Right lobe of liver (tissue), 6 donors: ENCODE measurements around the gene FAM228B. TPM values are rescaled to one million over a fixed set of nuclear protein-coding genes. Genes with fewer than 3 reads are reported as not detected.

Experiments used
- ATAC-seq, 4 donors: fragments of 200-7000 bp; cut with Tn5 transposase; one replicate each; pipeline ENCODE4 v1.9.1; 2020; ENCODE audit warnings: mild to moderate bottlenecking in 4 of 4, moderate library complexity in 4 of 4
- DNase-seq, 3 donors: peaks; one replicate each; pipeline ENCODE4 v3.0.0-alpha.2; 2020
- H3K27ac ChIP-seq, 3 donors: fragments of 200-600 bp; one replicate each; pipeline ENCODE4 v1.8.0; 2022
- H3K27me3 ChIP-seq, 2 donors: fragments of 200-600 bp; one replicate each; pipeline ENCODE4 v1.8.0; 2022
- H3K36me3 ChIP-seq, 4 donors: fragments of 200-600 bp; sonication (generic) in 1 of 4; one replicate each; pipeline versions ENCODE4 v1.5.1 to v1.8.0; 2017 to 2022; ENCODE audit warnings: control low read depth in 1 of 4
- H3K4me1 ChIP-seq, 4 donors: fragments of 200-600 bp; sonication (generic) in 1 of 4; one replicate each; pipeline versions ENCODE4 v1.5.1 to v1.8.0; 2017 to 2022; ENCODE audit warnings: control low read depth in 1 of 4
- H3K4me3 ChIP-seq, 3 donors: fragments of 200-600 bp; one replicate each; pipeline ENCODE4 v1.8.0; 2022
- H3K9me3 ChIP-seq, 4 donors: fragments of 200-600 bp; sonication (generic) in 1 of 4; one replicate each; pipeline versions ENCODE4 v1.5.1 to v1.8.0; 2017 to 2022; ENCODE audit warnings: control low read depth in 1 of 4
- CTCF ChIP-seq, 4 donors: fragments of 200-600 bp in 3 of 4; fragments of 450-650 bp in 1 of 4; IDR thresholded peaks; one replicate each; pipeline versions ENCODE4 v1.5.1 to v1.8.0; 2016 to 2022; ENCODE audit warnings: antibody characterized with exemption in 4 of 4, mild to moderate bottlenecking in 2 of 4
- POLR2A ChIP-seq: fragments of 450-650 bp; IDR thresholded peaks from one replicate; pipeline ENCODE4 v1.6.1; 2017; ENCODE audit warnings: antibody characterized with exemption, mild to moderate bottlenecking
- WGBS: methylation state at CpG from one replicate; pipeline ENCODE4 v1.1.6; 2018; ENCODE audit warnings: low coverage, low lambda C conversion rate; ENCODE audit not compliant: insufficient coverage; ENCODE audit errors: missing lambda C conversion rate; 5-methylcytosine and 5-hydroxymethylcytosine counted together
- intact Hi-C, 2 donors: fragments of 100-400 bp; cut with DNase I; formaldehyde crosslinking; loops; one replicate each; pipeline versions ENCODE4 v1.11.2 to v1.14.1; 2022
- total RNA-seq, 6 experiments: library from RNA; depleted of rRNA in 2 of 6; stranded (reverse); fragments of >200 nt in 2 of 6; fragmentation: NEBNext Ultra II Directional in 3 of 6; extraction: Animal tissue kit (Norgen Biotek cat#: 25700) in 3 of 6; gene quantifications; one replicate each; pipeline versions ENCODE4 v1.1.0 to v1.2.4, GENCODE V29; 2016 to 2023
- donor health status: DM: no; HTN: yes; CAD: no.
- donor health status: DM: no; HTN: no; CAD: no.
- donor health status: DM: no; HTN: no; CAD: no.
- donor health status: DM: no; HTN: yes; CAD: no.
- donor health status: DM: no; HTN: yes; CAD: no.

Gene FAM228B
- total RNA-seq, 6 experiments from 2014 or later, result 2.8 to 4.6 (median 3.7) TPM

- Histone ChIP-seq H3K4me1 (peaks cover 0 to 8% (median 0%) of the 10 kb centered on the region in 4 donors), H3K27me3 (no peaks in the 10 kb centered on the region), H3K9me3 (no peaks in the 10 kb centered on the region), H3K27ac (peak overlapping the region in 1 of 3 donors; percentile 81), H3K36me3 (no peaks in the 10 kb centered on the region), H3K4me3 (no peak overlapping the region)
- intact Hi-C loops, result no loop called here
- ATAC-seq (no peak), DNase-seq (no peak)
- no peak for TF ChIP-seq POLR2A
- TF ChIP-seq CTCF (IDR thresholded peaks at IDR 0.05), result no peak
- WGBS, result 85% methylated on average over 3 of the region's 8 CpGs
Measured at GRCh38 chr2:24082787-24083566, 40.3 kb upstream of the FAM228B start.

DNA sequence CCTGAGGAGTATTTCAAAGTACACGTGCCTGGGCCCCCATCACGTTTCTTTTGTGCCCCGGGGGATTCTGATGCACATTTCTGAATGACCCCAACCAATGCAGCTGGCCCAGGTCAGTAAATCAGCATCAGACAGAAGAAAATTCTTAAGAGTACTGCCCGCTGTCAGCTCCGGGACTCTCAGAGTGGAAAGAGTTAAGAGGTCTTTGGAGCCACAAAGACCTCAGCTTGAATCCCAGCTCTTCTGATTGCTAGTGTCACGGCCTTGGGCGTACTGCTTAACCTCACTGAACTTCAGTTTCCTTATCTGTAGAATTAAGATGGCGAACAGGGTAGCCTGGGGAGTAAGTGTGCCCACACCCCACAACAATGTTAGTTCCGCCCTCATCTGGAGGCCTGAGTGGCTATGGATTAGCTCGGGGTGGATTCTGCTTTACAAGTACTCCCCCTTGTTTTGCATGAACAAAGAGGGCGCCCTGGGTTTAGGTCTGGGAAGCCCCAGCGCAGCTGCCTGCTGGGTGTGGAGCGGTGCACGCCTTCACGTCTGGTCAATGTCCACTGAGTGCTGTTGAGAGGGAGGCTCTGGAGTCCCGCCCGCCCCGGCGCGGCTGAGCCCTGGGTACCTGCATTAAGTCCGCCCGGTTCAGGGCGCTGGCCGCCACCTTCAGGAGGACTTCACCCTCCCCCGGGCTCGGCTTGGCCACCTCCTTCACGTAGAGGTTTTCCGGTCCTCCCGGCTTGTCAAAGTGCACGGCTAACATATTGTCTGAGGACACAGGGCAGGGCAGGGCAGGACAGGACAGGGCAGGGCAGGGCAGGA is 39.5 kb upstream of the FAM228B start:
- Histone ChIP-seq H3K27me3 (no peaks in the 10 kb centered on the region), H3K4me3 (peak overlapping the region; percentile 59 to 70 (median 63)), H3K36me3 (no peaks in the 10 kb centered on the region), H3K9me3 (no peaks in the 10 kb centered on the region), H3K27ac (peak overlapping the region; percentile 52 to 81 (median 72)), H3K4me1 (peaks cover 0 to 8% (median 0%) of the 10 kb centered on the region in 4 donors)
- TF ChIP-seq CTCF (IDR thresholded peaks at IDR 0.05), result no peak
- TF ChIP-seq POLR2A, result no peak
- peak in 1 of 3 donors; percentile 83 for DNase-seq
- ATAC-seq, result peak; percentile 80 to 86 (median 84)
- 10% methylated on average over 15 of the region's 30 CpGs for WGBS
- intact Hi-C loops, result no loop called here

- DNase-seq (peak; percentile 94 to 95 (median 94)), ATAC-seq (peak; percentile 91 to 97 (median 96))
- no peaks in the 10 kb centered on the region for H3K36me3 ChIP-seq
- intact Hi-C loops, result no loop called here
- H3K27ac ChIP-seq, result peak within 1 kb of the TSS; percentile 52 to 81 (median 72)
- H3K9me3 ChIP-seq, result no peaks in the 10 kb centered on the region
- 0% methylated on average over 8 of the region's 44 CpGs for WGBS
- TF ChIP-seq POLR2A, result peak; percentile 82
- peak; percentile 97 to 98 (median 98) for TF ChIP-seq CTCF (IDR thresholded peaks at IDR 0.05)
- H3K27me3 ChIP-seq, result no peaks in the 10 kb centered on the region
- peak within 1 kb of the TSS; percentile 59 to 70 (median 63) for H3K4me3 ChIP-seq
- H3K4me1 ChIP-seq, result peaks cover 0 to 8% (median 0%) of the 10 kb centered on the region in 4 donors
Measured at GRCh38 chr2:24084386-24085199, 38.7 kb upstream of the FAM228B start, which contains the start of gene TP53I3. Gene TP53I3 (minus strand): TSS chr2:24084834. CDS start chr2:24084326, 508 bp downstream.

- ATAC-seq, result no peak
- Histone ChIP-seq H3K27me3 (no peaks in the 10 kb centered on the region), H3K4me3 (peak overlapping the region; percentile 59 to 70 (median 63)), H3K36me3 (no peaks in the 10 kb centered on the region), H3K9me3 (no peaks in the 10 kb centered on the region), H3K27ac (peak overlapping the region; percentile 52 to 81 (median 72)), H3K4me1 (peaks cover 0 to 8% (median 0%) of the 10 kb centered on the region in 4 donors)
- DNase-seq, result no peak
- intact Hi-C loops, result no loop called here
- TF ChIP-seq CTCF (IDR thresholded peaks at IDR 0.05) (no peak), POLR2A (no peak)
- 15% methylated on average over 7 of the region's 11 CpGs for WGBS
Measured at GRCh38 chr2:24085200-24085489, 38.1 kb upstream of the FAM228B start.
